ENCODE data around the gene PTPRM.

Gene PTPRM

DNA sequence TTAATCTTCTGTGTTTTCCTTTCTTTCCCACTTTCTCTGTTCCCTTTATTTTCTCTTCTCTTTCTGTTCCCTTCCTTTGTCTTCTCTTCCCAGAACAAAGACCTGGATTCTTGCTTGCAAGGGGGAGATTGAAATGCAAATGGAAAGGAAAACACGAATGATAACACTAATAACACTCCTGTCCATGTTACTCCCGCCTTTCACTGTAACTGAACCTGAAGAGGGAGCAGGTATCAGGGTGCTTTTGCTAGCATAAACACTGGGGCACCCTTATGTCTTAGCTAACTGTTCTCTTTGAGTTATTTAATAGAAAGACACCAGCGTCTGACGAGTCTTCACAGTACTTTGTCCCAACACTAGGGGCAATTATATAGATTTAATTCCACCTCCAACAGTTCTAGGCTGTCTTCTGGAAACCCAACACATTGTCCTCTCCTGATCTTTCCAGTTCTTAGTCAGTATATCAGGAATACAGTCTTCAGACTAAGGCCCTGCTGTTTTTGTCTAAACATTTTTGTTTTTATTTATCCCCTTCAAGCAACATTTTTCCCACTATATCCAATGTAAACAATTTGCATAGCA is 99.2 kb downstream of the PTPRM start:
- DNase-seq (ENCODE audit: low spot score): no peak
- no peak for FAIRE-seq

DNA sequence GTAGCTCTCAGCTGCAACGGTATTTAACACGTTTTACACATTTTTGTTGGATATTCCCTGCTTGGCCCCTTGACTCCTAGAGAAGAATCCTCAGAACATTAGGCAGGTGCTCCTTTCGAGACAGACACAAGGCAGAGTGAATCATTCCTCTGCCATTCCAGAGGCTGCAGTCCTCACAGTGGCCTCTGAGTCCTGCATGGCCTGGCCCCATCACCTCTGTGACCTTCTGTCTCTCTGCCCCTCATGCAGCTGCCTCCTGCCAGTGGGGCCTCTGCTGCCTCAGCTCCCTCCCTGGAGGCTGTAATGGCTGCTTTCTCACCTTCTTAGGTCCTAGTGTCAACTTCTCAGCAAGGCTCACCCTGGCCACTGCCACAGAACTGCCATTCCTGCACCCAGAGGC is 101.3 kb downstream of the PTPRM start:
- DNase-seq (ENCODE audit: low spot score): no peak
- no peak for FAIRE-seq

GRCh38 chr18:7669361-7669760 is 102.2 kb downstream of the PTPRM start:
- FAIRE-seq: no peak

DNA sequence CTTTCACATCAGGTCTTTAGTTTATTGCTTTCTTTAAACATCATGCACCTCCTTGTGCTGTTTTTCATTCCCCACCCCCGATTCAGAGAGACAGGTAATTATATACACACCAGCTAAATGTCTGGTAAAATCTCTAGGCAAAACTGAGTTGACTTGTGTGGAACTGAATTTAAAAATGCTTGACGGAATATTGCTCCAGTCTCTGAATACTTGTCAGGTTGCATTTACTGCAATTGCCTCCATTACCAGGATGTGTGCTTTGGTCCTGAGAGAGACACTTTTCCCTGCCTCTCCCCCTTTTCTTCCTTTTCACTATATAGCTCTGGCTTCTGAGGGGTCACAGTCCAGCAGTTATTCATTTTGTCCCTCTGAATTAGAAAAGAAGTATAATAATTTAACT is 104.0 kb downstream of the PTPRM start:
- no peak for DNase-seq (ENCODE audit: low spot score)
- no peak for FAIRE-seq

More at GRCh38 chr18:7669361-7669760, 102.2 kb downstream of the PTPRM start:
- DNase-seq (ENCODE audit: low spot score): no peak

- FAIRE-seq: peak; percentile 83
- no peak for DNase-seq (ENCODE audit: low spot score)
Measured at GRCh38 chr18:7676253-7676873, 109.2 kb downstream of the PTPRM start.

GRCh38 chr18:7677001-7677400 is 109.9 kb downstream of the PTPRM start:
- FAIRE-seq (no peak), DNase-seq (ENCODE audit: low spot score) (no peak)

DNA sequence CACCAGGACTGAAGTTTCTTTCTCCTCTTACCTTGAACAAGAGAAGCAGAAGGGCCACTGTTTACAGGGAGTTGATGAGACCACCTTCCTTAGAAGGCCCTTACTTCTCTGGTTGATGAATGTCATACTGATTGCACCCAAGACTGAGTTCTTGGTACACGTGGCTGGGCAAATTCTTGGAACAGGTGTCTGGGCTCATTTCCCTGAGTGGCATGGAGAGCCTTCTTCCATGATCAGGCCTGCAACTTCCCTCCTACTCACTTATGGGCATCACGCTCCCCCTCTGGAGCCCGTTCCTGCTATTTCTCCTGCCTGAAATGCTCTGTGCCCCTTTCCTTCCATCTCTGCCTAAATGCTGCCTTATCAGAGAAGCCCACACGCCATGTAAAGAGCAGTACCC is 110.3 kb downstream of the PTPRM start:
- FAIRE-seq (peak; percentile 80), DNase-seq (ENCODE audit: low spot score) (no peak)

DNA sequence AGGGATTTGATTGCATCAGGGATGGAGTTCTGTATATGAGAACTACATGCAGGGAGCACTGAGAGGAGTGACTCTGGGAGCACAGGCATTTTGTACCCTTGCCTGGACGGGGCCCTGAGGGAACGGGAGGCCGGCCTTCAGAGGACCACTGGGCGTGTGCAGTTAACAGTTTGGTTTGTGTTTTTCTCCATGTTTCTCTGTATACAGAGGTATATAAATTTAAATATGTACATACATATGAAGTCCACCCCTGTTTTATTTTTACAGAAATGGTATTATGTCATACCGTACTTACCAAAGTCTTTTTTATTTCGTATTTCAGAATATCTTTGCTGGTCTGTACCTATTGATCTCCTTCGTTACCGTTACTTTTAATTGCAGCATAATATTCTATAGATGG is 111.3 kb downstream of the PTPRM start:
- no peak for FAIRE-seq
- DNase-seq (ENCODE audit: low spot score): no peak

DNA sequence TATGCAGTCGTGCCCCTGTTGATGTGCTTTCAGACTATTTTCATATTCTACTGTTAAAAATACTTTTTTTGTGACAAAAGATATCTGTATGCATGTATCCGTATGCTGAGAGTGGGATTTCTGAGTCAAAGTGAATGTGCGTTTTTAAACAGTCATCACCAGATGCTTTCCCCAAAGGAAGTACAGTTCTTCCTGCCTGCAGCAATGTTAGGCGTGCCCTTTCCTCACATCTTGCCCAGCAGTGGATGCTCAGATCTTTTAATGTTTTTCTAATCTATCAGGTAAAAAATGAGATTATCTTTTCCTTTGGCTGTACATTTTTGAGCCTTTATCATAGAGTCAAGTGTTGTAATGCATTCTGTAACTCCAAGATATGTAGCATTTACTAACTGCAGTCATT is 111.7 kb downstream of the PTPRM start:
- DNase-seq (ENCODE audit: low spot score) (no peak), FAIRE-seq (no peak)

DNA sequence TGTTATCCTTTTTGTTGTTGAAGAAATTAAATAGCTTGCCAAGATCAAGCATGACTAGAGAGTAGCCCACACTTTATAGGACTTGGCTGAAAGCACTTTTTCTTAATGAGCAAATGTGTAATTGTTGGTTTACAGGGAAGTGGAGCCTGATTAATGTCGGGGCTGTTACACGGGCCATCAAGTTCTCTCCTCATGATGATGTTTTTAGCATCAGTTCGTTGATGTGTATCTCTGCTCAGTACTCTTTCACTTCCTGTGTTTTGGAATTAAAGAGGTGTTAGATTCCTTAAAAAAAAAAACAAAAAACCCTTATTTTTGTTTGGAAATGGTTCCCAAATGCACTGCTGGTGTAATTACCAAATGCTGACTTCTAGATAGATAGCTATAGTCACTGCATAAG is 114.2 kb downstream of the PTPRM start:
- no peak for FAIRE-seq
- no peak for DNase-seq (ENCODE audit: low spot score)

DNA sequence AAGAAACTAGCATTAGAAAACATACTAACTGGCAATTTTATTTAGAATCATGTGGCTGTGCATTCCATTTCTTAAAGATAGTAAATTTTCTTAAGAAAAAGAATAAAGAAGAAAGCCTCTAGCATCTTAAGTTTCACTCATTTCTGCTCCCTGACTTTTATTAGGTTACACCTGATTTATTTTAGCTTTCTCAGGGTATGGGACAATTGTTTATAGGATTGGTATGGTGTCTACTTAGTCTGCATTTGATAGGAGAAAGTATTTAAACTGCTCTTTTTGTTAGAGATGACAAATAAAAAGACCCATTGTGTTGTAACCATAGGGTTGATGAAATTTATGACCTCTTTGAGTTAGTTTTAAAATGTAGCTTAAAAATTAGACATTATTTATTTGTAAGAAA is 115.2 kb downstream of the PTPRM start:
- FAIRE-seq (no peak), DNase-seq (ENCODE audit: low spot score) (no peak)

GRCh38 chr18:7683753-7684152 is 116.6 kb downstream of the PTPRM start:
- FAIRE-seq (no peak), DNase-seq (ENCODE audit: low spot score) (no peak)

DNA sequence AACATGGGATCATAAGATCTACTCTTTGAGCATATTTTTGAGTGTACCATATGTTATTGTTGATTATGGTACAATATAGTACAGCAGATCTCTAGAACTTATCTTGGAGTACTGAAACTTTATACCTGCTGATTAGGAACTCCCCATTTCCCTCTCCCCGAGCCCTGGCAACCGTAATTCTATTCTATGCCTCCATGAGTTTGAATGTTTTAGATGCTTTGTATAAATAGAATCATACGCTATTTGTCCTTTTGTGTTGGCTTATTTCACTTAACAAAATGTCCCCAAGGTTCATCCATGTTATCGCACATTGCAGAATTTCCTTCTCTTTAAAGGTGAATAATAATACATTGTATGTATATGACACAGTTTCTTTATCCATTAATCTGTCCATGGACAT is 117.2 kb downstream of the PTPRM start:
- FAIRE-seq (no peak), DNase-seq (ENCODE audit: low spot score) (no peak)

- FAIRE-seq: peak; percentile 97
- DNase-seq (ENCODE audit: low spot score): peak; percentile 70
Measured at GRCh38 chr18:7684966-7685365, 117.8 kb downstream of the PTPRM start.

DNA sequence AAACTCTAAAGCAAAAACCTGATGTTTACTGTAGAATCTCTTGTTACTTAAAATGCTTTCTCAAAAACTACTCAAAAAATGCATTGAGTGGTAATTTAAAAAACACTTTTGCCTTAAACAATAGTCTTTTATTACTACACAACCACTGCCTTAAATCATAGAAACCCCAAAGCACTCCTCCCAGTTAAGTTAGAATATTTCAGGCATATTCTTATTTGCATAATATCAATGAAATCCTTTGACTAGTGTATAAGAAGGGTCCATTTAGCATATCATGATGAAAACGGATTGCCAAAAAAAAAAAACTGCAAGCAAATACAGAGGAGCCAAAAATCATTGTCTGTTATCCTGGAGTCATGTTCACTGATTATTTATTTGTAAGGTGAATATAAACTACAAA is 119.2 kb downstream of the PTPRM start:
- no peak for DNase-seq (ENCODE audit: low spot score)
- FAIRE-seq: no peak

DNA sequence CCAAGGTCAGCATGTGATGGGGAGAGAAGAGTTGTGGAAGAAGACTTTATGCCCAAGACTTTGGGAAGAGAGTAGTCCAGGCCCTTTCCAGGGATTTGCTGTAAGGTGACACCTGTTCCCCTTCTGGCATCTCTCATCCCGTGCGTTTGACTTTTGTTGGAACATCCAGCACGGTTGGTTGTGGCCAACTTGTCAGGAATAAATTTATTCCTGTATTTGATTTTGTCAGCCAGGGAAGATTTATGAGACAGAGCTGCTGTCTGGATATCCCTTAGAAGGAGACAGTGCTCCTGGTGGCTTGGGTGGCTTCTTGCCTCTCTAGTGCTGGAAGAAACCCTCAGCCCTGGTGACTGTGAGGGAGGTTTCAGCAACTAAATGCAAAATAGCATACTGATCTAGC is 121.5 kb downstream of the PTPRM start:
- DNase-seq (ENCODE audit: low spot score) (no peak), FAIRE-seq (no peak)

GRCh38 chr18:7691206-7691605 is 124.1 kb downstream of the PTPRM start:
- DNase-seq (ENCODE audit: low spot score): no peak
- no peak for FAIRE-seq

DNA sequence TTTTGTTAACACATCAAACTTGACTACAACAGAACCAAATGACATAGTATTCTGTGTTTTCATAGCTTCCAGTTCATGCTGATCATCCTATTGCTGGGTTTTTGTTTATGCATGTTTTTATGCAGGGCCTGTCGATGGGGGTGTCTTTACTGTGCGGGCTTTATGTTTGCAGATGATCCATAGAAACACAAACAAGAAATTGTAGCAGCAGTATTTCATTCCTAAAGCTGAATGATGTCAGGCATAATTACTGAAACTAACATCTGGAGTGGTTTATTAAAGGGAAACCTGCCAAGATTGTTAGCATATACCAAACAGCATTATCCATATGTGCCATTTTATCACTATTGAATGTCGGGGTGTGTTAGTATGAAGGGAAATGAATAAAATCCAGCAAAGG is 129.7 kb downstream of the PTPRM start:
- DNase-seq (ENCODE audit: low spot score) (no peak), FAIRE-seq (peak; percentile 55)

GRCh38 chr18:7697306-7697705 is 130.2 kb downstream of the PTPRM start:
- no peak for DNase-seq (ENCODE audit: low spot score)
- no peak for FAIRE-seq

GRCh38 chr18:7711495-7711894 is 144.4 kb downstream of the PTPRM start:
- FAIRE-seq (no peak), DNase-seq (ENCODE audit: low spot score) (no peak)

DNA sequence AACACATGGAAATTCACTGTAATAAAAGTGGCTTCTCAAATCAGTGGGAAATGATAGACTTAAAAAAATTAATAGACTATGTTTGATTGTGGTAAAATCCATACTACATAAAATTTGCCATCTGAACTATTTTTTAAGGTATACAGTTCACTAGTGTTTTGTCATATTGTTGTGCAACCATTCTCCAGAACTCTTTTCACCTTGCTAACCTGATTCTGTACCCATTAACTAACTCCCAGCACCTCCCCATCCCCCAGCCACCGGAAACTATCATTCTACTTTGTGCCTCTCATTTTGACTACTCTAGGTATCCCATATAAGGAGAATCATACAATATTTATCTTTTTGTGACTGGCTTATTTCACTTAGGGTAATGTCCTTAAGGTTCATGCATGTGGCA is 153.3 kb downstream of the PTPRM start:
- FAIRE-seq: no peak
- DNase-seq (ENCODE audit: low spot score): no peak

GRCh38 chr18:7721532-7721931 is 154.4 kb downstream of the PTPRM start:
- DNase-seq (ENCODE audit: low spot score) (no peak), FAIRE-seq (no peak)

GRCh38 chr18:7722955-7723354 is 155.8 kb downstream of the PTPRM start:
- FAIRE-seq (no peak), DNase-seq (ENCODE audit: low spot score) (no peak)

GRCh38 chr18:7723558-7723957 is 156.4 kb downstream of the PTPRM start:
- FAIRE-seq: no peak

More at GRCh38 chr18:7723558-7723957, 156.4 kb downstream of the PTPRM start:
- no peak for DNase-seq (ENCODE audit: low spot score)
